Measurements from ENCODE around the gene FYTTD1. TPM values are rescaled to one million over a fixed set of nuclear protein-coding genes. Genes with fewer than 3 reads are reported as not detected.

FYTTD1 gene
- total RNA-seq, 3 donors from 2014 or later (not counting 1 experiment from before 2014, with no cell fraction given): 58.0 to 75.6 (median 72.2) TPM

- TF ChIP-seq CTCF (IDR thresholded peaks at IDR 0.05): no peak
- WGBS (ENCODE audit: insufficient coverage): 29% methylated on average over 1 of the region's 2 CpGs
- Histone ChIP-seq H3K9me3 (ENCODE audit: control insufficient read depth, insufficient read depth, low read length) (no peaks in the 10 kb centered on the region), H3K36me3 (ENCODE audit: control insufficient read depth, insufficient read depth, low read length) (no peaks in the 10 kb centered on the region), H3K4me3 (ENCODE audit: low read length) (no peak overlapping the region), H3K4me1 (ENCODE audit: control insufficient read depth, insufficient read depth, low read length) (peaks cover 12% of the 10 kb centered on the region), H3K27ac (ENCODE audit: low read length) (peak overlapping the region; percentile 6), H3K27me3 (ENCODE audit: control insufficient read depth, insufficient read depth, low read length) (no peaks in the 10 kb centered on the region)
- peak overlapping the region; percentile 94 to 97 for H3K27ac Mint-ChIP-seq
- intact Hi-C loops (cut with micrococcal nuclease): no loop called here
- H3K27me3 Mint-ChIP-seq (ENCODE audit: low read depth in 2 of 2): no peaks in the 10 kb centered on the region
- no peaks in the 10 kb centered on the region for H3K36me3 Mint-ChIP-seq
- no peaks in the 10 kb centered on the region for H3K9me3 Mint-ChIP-seq
- ATAC-seq: peak; percentile 33 to 67 (median 53)
- peak overlapping the region; percentile 76 for H3K4me3 Mint-ChIP-seq
- peaks cover 55 to 61% of the 10 kb centered on the region in 2 donors for H3K4me1 Mint-ChIP-seq
- peak in 1 of 2 donors; percentile 55 for DNase-seq
Observed at GRCh38 chr3:197793247-197793646, 43.6 kb downstream of the FYTTD1 start.

- no peak for DNase-seq
- TF ChIP-seq CTCF (IDR thresholded peaks at IDR 0.05): no peak
- Mint-ChIP-seq H3K4me3 (peak overlapping the region; percentile 76), H3K9me3 (no peaks in the 10 kb centered on the region), H3K27ac (peak overlapping the region; percentile 94 to 97), H3K4me1 (peaks cover 63 to 70% of the 10 kb centered on the region in 2 donors), H3K27me3 (ENCODE audit: low read depth in 2 of 2) (no peaks in the 10 kb centered on the region), H3K36me3 (no peaks in the 10 kb centered on the region)
- Histone ChIP-seq H3K36me3 (ENCODE audit: control insufficient read depth, insufficient read depth, low read length) (no peaks in the 10 kb centered on the region), H3K9me3 (ENCODE audit: control insufficient read depth, insufficient read depth, low read length) (no peaks in the 10 kb centered on the region), H3K27me3 (ENCODE audit: control insufficient read depth, insufficient read depth, low read length) (no peaks in the 10 kb centered on the region), H3K27ac (ENCODE audit: low read length) (no peak overlapping the region), H3K4me3 (ENCODE audit: low read length) (no peak overlapping the region), H3K4me1 (ENCODE audit: control insufficient read depth, insufficient read depth, low read length) (peaks cover 12% of the 10 kb centered on the region)
- intact Hi-C loops (cut with micrococcal nuclease): no loop called here
- no peak for ATAC-seq
- WGBS (ENCODE audit: insufficient coverage): 53% methylated on average over 1 of the region's 1 CpG
Observed at GRCh38 chr3:197794115-197794514, 44.4 kb downstream of the FYTTD1 start.

- Mint-ChIP-seq H3K9me3 (no peaks in the 10 kb centered on the region), H3K4me3 (no peak overlapping the region), H3K36me3 (no peaks in the 10 kb centered on the region), H3K4me1 (peaks cover 61 to 75% of the 10 kb centered on the region in 2 donors), H3K27ac (peak overlapping the region in 1 of 2 donors; percentile 58), H3K27me3 (ENCODE audit: low read depth in 2 of 2) (no peaks in the 10 kb centered on the region)
- ATAC-seq (no peak), DNase-seq (no peak)
- TF ChIP-seq CTCF (IDR thresholded peaks at IDR 0.05): no peak
- no peaks in the 10 kb centered on the region for H3K27me3 ChIP-seq (ENCODE audit: control insufficient read depth, insufficient read depth, low read length)
- WGBS (ENCODE audit: insufficient coverage): 100% methylated on average over 1 of the region's 1 CpG
- H3K4me1 ChIP-seq (ENCODE audit: control insufficient read depth, insufficient read depth, low read length): peaks cover 12% of the 10 kb centered on the region
- H3K36me3 ChIP-seq (ENCODE audit: control insufficient read depth, insufficient read depth, low read length): no peaks in the 10 kb centered on the region
- no peak overlapping the region for H3K27ac ChIP-seq (ENCODE audit: low read length)
- intact Hi-C loops (cut with micrococcal nuclease): no loop called here
- H3K9me3 ChIP-seq (ENCODE audit: control insufficient read depth, insufficient read depth, low read length): no peaks in the 10 kb centered on the region
- H3K4me3 ChIP-seq (ENCODE audit: low read length): no peak overlapping the region
Observed at GRCh38 chr3:197795200-197795599, 45.5 kb downstream of the FYTTD1 start.

GRCh38 chr3:197796087-197796486 lies 46.4 kb downstream of the FYTTD1 start:
- peak overlapping the region; percentile 29 to 52 for H3K27ac Mint-ChIP-seq

More at GRCh38 chr3:197796087-197796486, 46.4 kb downstream of the FYTTD1 start:
- Mint-ChIP-seq H3K4me1 (peaks cover 70 to 79% of the 10 kb centered on the region in 2 donors), H3K27me3 (ENCODE audit: low read depth in 2 of 2) (no peaks in the 10 kb centered on the region), H3K4me3 (no peak overlapping the region), H3K9me3 (no peaks in the 10 kb centered on the region), H3K36me3 (no peaks in the 10 kb centered on the region)
- Histone ChIP-seq H3K27ac (ENCODE audit: low read length) (no peak overlapping the region), H3K27me3 (ENCODE audit: control insufficient read depth, insufficient read depth, low read length) (no peaks in the 10 kb centered on the region), H3K4me3 (ENCODE audit: low read length) (no peak overlapping the region), H3K9me3 (ENCODE audit: control insufficient read depth, insufficient read depth, low read length) (no peaks in the 10 kb centered on the region), H3K4me1 (ENCODE audit: control insufficient read depth, insufficient read depth, low read length) (peaks cover 8% of the 10 kb centered on the region), H3K36me3 (ENCODE audit: control insufficient read depth, insufficient read depth, low read length) (no peaks in the 10 kb centered on the region)
- ATAC-seq (no peak), DNase-seq (no peak)
- 70% methylated on average over 4 of the region's 4 CpGs for WGBS (ENCODE audit: insufficient coverage)
- TF ChIP-seq CTCF (IDR thresholded peaks at IDR 0.05): no peak
- intact Hi-C loops (cut with micrococcal nuclease): no loop called here

All from natural killer cell (primary cell).